Fibroblast of the aortic adventitia (primary cell): ENCODE results near the gene RHOB. TPM values are rescaled to one million over a fixed set of nuclear protein-coding genes. Genes with fewer than 3 reads are reported as not detected.

ENCODE experiments used
- DNase-seq: peaks from one replicate; pipeline ENCODE4 v3.0.0-alpha.2; 2010; ENCODE audit warnings: low read depth
- H3K4me3 ChIP-seq: 2 replicates; pipeline ENCODE4 v1.5.1; 2011; ENCODE audit warnings: low read depth, mild to moderate bottlenecking, control low read depth, low read length, moderate library complexity
- CTCF ChIP-seq: IDR thresholded peaks from 2 replicates; pipeline ENCODE4 v1.5.1; 2011; ENCODE audit warnings: mild to moderate bottlenecking, low read length, control low read depth, inconsistent platforms; ENCODE audit not compliant: insufficient read depth
- total RNA-seq: library from RNA; depleted of rRNA; stranded (reverse); fragments of >200 nt; gene quantifications from 2 replicates; pipeline ENCODE4 v1.2.3, GENCODE V29; 2012; ENCODE audit warnings: low replicate concordance

The RHOB gene
- total RNA-seq, 1 donor = 40.5 TPM

- no peak for DNase-seq
- no peak overlapping the region for H3K4me3 ChIP-seq
- TF ChIP-seq CTCF = no peak
Observed at GRCh38 chr2:20478961-20479360, 32.1 kb downstream of the RHOB start.

- no peak for DNase-seq
- no peak for TF ChIP-seq CTCF
- no peak overlapping the region for H3K4me3 ChIP-seq
Observed at GRCh38 chr2:20479835-20480234, 33.0 kb downstream of the RHOB start.

GRCh38 chr2:20480913-20481312, 34.0 kb downstream of the RHOB start:
- no peak for TF ChIP-seq CTCF
- no peak overlapping the region for H3K4me3 ChIP-seq
- no peak for DNase-seq

GRCh38 chr2:20481798-20482405, 35.0 kb downstream of the RHOB start:
- DNase-seq = no peak
- TF ChIP-seq CTCF = no peak
- no peak overlapping the region for H3K4me3 ChIP-seq

- TF ChIP-seq CTCF = no peak
- H3K4me3 ChIP-seq = no peak overlapping the region
- DNase-seq = no peak
Observed at GRCh38 chr2:20482725-20483124, 35.9 kb downstream of the RHOB start.

GRCh38 chr2:20483194-20483895, 36.5 kb downstream of the RHOB start:
- TF ChIP-seq CTCF = no peak
- H3K4me3 ChIP-seq = no peak overlapping the region
- DNase-seq = no peak
